Neuronal stem cell (in vitro differentiated cells): ENCODE results near the gene AGBL4.
A peak's percentile ranks its signal among the peaks of the same experiment; 100 is the strongest.
"Not testable (repeated sequence)": the region's sequence is repeated elsewhere in the genome, so short reads cannot be mapped to it uniquely, and the experiment has no call there.

Source experiments
- DNase-seq: peaks from one replicate; pipeline ENCODE4 v3.0.0-alpha.2; 2013; ENCODE audit warnings: low spot score
- H2AFZ ChIP-seq: one replicate; pipeline ENCODE4 v1.6.1; 2013; ENCODE audit warnings: mild to moderate bottlenecking, low read length, inconsistent platforms
- H2AK5ac ChIP-seq: 2 replicates; pipeline ENCODE4 v1.6.1; 2013; ENCODE audit warnings: low read depth, mild to moderate bottlenecking, inconsistent platforms, low read length, moderate library complexity, mixed read lengths
- H2BK120ac ChIP-seq: 2 replicates; pipeline ENCODE4 v1.6.1; 2013; ENCODE audit warnings: low read depth, mild to moderate bottlenecking, inconsistent platforms, low read length, moderate library complexity, mixed read lengths
- H2BK12ac ChIP-seq: one replicate; pipeline ENCODE4 v1.6.1; 2013; ENCODE audit warnings: low read length, inconsistent platforms
- H2BK15ac ChIP-seq: 2 replicates; pipeline ENCODE4 v1.6.1; 2013; ENCODE audit warnings: mild to moderate bottlenecking, low read length, inconsistent platforms, mixed read lengths
- H2BK5ac ChIP-seq: one replicate; pipeline ENCODE4 v1.6.1; 2013; ENCODE audit warnings: inconsistent platforms, mild to moderate bottlenecking, low read length, moderate library complexity
- H3K14ac ChIP-seq: one replicate; pipeline ENCODE4 v1.6.1; 2013; ENCODE audit warnings: low read length, inconsistent platforms
- H3K18ac ChIP-seq: 2 replicates; pipeline ENCODE4 v1.6.1; 2013; ENCODE audit warnings: low read length, inconsistent platforms
- H3K23ac ChIP-seq: 2 replicates; pipeline ENCODE4 v1.6.1; 2013; ENCODE audit warnings: low read depth, mild to moderate bottlenecking, mixed read lengths, low read length, inconsistent platforms; ENCODE audit not compliant: poor library complexity
- H3K27ac ChIP-seq: replicated peaks from 3 replicates; pipeline ENCODE4 v1.5.1; 2013; ENCODE audit warnings: low read length, inconsistent platforms
- H3K27me3 ChIP-seq, 3 experiments: 2 replicates each; pipeline ENCODE4 v1.6.1; 2013; ENCODE audit warnings: low read length in 3 of 3, mild to moderate bottlenecking in 2 of 3, inconsistent platforms in 1 of 3, low read depth in 1 of 3, mixed read lengths in 1 of 3, moderate library complexity in 1 of 3; ENCODE audit not compliant: control insufficient read depth in 3 of 3, insufficient read depth in 3 of 3
- H3K36me3 ChIP-seq, 2 donors: replicated peaks in 1 of 2; 2 replicates each; pipeline ENCODE4 v1.6.1; 2013; ENCODE audit warnings: low read length in 2 of 2; ENCODE audit not compliant: control insufficient read depth in 2 of 2, insufficient read depth in 2 of 2
- H3K4ac ChIP-seq: 2 replicates; pipeline ENCODE4 v1.6.1; 2013; ENCODE audit warnings: inconsistent platforms, mild to moderate bottlenecking, low read length, moderate library complexity
- H3K4me1 ChIP-seq, 2 donors: 1 replicate in 1 of 2; 2 replicates in 1 of 2; pipeline ENCODE4 v1.6.1; 2013; ENCODE audit warnings: low read length in 2 of 2, low read depth in 1 of 2; ENCODE audit not compliant: control insufficient read depth in 2 of 2, insufficient read depth in 1 of 2
- H3K4me2 ChIP-seq: one replicate; pipeline ENCODE4 v1.6.1; 2013; ENCODE audit warnings: mild to moderate bottlenecking, low read length, inconsistent platforms; ENCODE audit not compliant: insufficient read depth, poor library complexity, severe bottlenecking
- H3K4me3 ChIP-seq, 2 donors: 2 replicates each; pipeline ENCODE4 v1.5.1; 2013; ENCODE audit warnings: low read length in 2 of 2, mild to moderate bottlenecking in 2 of 2, inconsistent platforms in 1 of 2, moderate library complexity in 1 of 2
- H3K79me1 ChIP-seq: one replicate; pipeline ENCODE4 v1.6.1; 2013; ENCODE audit warnings: low read depth, mild to moderate bottlenecking, inconsistent platforms, low read length, moderate library complexity
- H3K9ac ChIP-seq: one replicate; pipeline ENCODE4 v1.6.1; 2013; ENCODE audit warnings: mild to moderate bottlenecking, low read depth, low read length, inconsistent platforms; ENCODE audit not compliant: poor library complexity
- H3K9me3 ChIP-seq, 2 donors: replicated peaks in 1 of 2; 2 replicates each; pipeline versions ENCODE3 to v1.6.1; 2013; ENCODE audit warnings: low read length in 2 of 2, mild to moderate bottlenecking in 2 of 2, inconsistent platforms in 1 of 2, low read depth in 1 of 2, mixed read lengths in 1 of 2, moderate library complexity in 1 of 2; ENCODE audit not compliant: control insufficient read depth in 2 of 2, insufficient read depth in 1 of 2
- H4K8ac ChIP-seq: one replicate; pipeline ENCODE4 v1.6.1; 2013; ENCODE audit warnings: low read depth, mild to moderate bottlenecking, inconsistent platforms, low read length, moderate library complexity
- H4K91ac ChIP-seq: one replicate; pipeline ENCODE4 v1.6.1; 2013; ENCODE audit warnings: low read length, low read depth, mild to moderate bottlenecking, inconsistent platforms; ENCODE audit not compliant: poor library complexity
- WGBS, 2 donors: extraction: QIAGEN DNeasy Blood & Tissue Kit; methylation state at CpG; one replicate each; pipeline ENCODE4 v1.1.7; 2013; ENCODE audit warnings: missing lambda C conversion rate in 2 of 2, mixed read lengths in 1 of 2; ENCODE audit not compliant: insufficient read length in 2 of 2, insufficient replicate concordance in 1 of 2; ENCODE audit errors: extremely low coverage in 2 of 2; 5-methylcytosine and 5-hydroxymethylcytosine counted together

Gene AGBL4

DNA sequence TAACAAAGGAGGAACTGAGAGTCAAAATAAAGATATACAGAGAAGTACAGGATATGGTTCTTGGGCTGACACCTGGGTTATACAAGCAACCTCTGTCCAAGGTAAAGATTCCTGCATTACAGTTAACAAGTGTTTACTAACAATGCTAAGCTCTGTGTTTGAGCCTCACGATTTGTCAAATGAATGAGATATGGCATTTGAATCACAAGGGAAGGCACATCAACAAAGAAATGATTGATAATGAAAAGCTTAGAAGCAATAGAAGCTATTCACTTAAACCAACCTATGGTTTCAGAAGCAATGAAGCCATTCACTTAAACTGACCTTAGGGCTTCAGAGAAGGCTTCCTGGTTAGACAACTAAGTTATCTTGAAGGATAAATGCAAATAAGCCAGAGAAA, 199.5 kb downstream of the AGBL4 start:
- H3K27me3 ChIP-seq = no peaks in the 10 kb centered on the region
- no peak overlapping the region for H3K27ac ChIP-seq
- no peak overlapping the region for H2BK12ac ChIP-seq
- H3K4me1 ChIP-seq = no peaks in the 10 kb centered on the region
- no peak overlapping the region for H3K4me3 ChIP-seq
- WGBS, 2 donors = no CpG with 5 or more reads among the region's 1 CpG
- no peak overlapping the region for H3K14ac ChIP-seq
- no peak for DNase-seq
- H3K9ac ChIP-seq = no peak overlapping the region
- no peak overlapping the region for H2BK15ac ChIP-seq
- no peak overlapping the region for H2AK5ac ChIP-seq
- no peak overlapping the region for H2BK120ac ChIP-seq
- H3K4ac ChIP-seq = no peak overlapping the region
- peaks cover 0 to 2% of the 10 kb centered on the region in 2 donors for H3K9me3 ChIP-seq
- no peak overlapping the region for H3K23ac ChIP-seq
- H2BK5ac ChIP-seq = no peak overlapping the region
- no peak overlapping the region for H3K4me2 ChIP-seq
- no peak overlapping the region for H3K18ac ChIP-seq
- no peaks in the 10 kb centered on the region for H3K79me1 ChIP-seq
- H4K91ac ChIP-seq = no peak overlapping the region
- no peak overlapping the region for H2AFZ ChIP-seq
- H3K36me3 ChIP-seq = no peaks in the 10 kb centered on the region
- H4K8ac ChIP-seq = no peak overlapping the region

DNA sequence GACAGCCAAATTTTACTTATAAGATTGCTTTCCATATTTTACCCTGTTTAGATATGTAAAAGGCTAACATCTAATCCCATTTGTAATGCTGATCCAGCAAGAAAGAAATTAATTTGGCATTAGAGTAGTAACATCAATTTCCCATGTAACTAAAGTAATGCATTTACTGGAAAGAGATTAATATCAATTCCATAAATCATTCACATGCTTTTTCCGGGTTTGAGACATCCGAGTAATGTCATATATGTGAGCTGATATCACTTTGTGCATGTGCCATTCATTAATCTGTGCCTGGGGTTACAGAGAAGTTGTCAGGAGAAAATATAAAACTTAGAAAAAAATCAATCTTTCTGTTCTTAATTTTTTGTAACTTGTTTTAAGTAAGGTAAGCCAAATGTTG, 206.1 kb downstream of the AGBL4 start:
- Histone ChIP-seq H2BK12ac (no peak overlapping the region), H3K23ac (no peak overlapping the region), H2BK5ac (no peak overlapping the region), H2BK120ac (no peak overlapping the region), H3K79me1 (no peaks in the 10 kb centered on the region), H2BK15ac (no peak overlapping the region), H3K9me3 (peaks cover 0 to 2% of the 10 kb centered on the region in 2 donors), H3K18ac (no peak overlapping the region), H4K8ac (no peak overlapping the region), H3K4me1 (no peaks in the 10 kb centered on the region), H3K14ac (no peak overlapping the region), H3K9ac (no peak overlapping the region), H4K91ac (no peak overlapping the region), H3K27me3 (no peaks in the 10 kb centered on the region), H3K4me2 (no peak overlapping the region), H2AFZ (no peak overlapping the region), H3K27ac (no peak overlapping the region), H2AK5ac (no peak overlapping the region), H3K4me3 (no peak overlapping the region), H3K36me3 (no peaks in the 10 kb centered on the region), H3K4ac (no peak overlapping the region)
- no CpG with 5 or more reads among the region's 2 CpGs for WGBS, 2 donors
- no peak for DNase-seq

DNA sequence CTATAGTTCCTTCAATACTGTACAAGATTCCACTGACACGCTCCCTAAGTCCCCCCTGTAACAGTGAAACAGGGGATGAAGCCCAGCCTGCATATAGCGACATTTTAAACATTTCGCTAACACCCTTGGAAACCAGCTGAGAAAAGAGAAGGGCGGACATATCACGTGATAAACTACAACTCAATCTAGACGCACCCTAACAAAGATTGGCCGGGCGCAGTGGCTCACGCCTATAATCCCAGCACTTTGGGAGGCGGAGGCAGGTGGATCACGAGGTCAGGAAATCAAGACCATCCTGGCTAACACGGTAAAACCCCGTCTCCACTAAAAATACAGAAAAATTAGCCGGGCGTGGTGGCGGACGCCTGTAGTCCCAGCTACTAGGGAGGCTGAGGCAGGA, 236.7 kb downstream of the AGBL4 start:
- not testable (repeated sequence) for H3K27ac ChIP-seq, H2BK12ac ChIP-seq, H2BK5ac ChIP-seq, H2BK15ac ChIP-seq, H3K9ac ChIP-seq, H4K91ac ChIP-seq, H3K27me3 ChIP-seq, H4K8ac ChIP-seq, H3K9me3 ChIP-seq, H3K23ac ChIP-seq, DNase-seq, H3K79me1 ChIP-seq, H2AFZ ChIP-seq, H3K4me1 ChIP-seq, H3K18ac ChIP-seq, H3K4me2 ChIP-seq, H2BK120ac ChIP-seq, H3K36me3 ChIP-seq, H2AK5ac ChIP-seq, H3K4me3 ChIP-seq, H3K14ac ChIP-seq, H3K4ac ChIP-seq
- WGBS, 2 donors = no CpG with 5 or more reads among the region's 17 CpGs

DNA sequence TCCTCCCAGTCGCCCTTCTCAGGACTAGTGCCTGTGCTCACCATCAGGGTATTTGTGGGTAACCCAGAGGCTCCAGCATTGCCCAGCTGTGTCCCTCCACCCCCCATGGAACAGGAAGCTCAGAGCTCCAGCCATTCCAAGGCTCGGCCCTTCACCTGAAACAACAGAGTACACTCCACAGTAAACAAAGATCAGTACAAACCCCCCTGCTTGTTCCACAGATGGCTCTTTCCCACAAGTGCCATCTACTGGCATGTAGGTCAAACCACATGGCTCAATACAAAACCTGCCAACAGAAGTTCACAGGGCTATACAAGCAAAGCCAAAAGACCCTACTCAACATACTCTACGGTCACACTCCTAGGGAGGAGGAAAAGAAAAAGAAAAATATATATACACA, 258.7 kb downstream of the AGBL4 start:
- H3K9me3 ChIP-seq = peaks cover 0 to 9% of the 10 kb centered on the region in 2 donors
- no peak overlapping the region for H3K9ac ChIP-seq
- peak overlapping the region; percentile 45 for H2AFZ ChIP-seq
- no peak overlapping the region for H3K27ac ChIP-seq
- H3K4ac ChIP-seq = no peak overlapping the region
- no peaks in the 10 kb centered on the region for H3K79me1 ChIP-seq
- no peak overlapping the region for H4K91ac ChIP-seq
- H2BK120ac ChIP-seq = no peak overlapping the region
- DNase-seq = no peak
- no peak overlapping the region for H2BK15ac ChIP-seq
- no peak overlapping the region for H2BK12ac ChIP-seq
- H3K36me3 ChIP-seq = no peaks in the 10 kb centered on the region
- H3K4me2 ChIP-seq = no peak overlapping the region
- no peaks in the 10 kb centered on the region for H3K4me1 ChIP-seq
- H2BK5ac ChIP-seq = no peak overlapping the region
- no peaks in the 10 kb centered on the region for H3K27me3 ChIP-seq
- no peak overlapping the region for H3K18ac ChIP-seq
- no peak overlapping the region for H3K14ac ChIP-seq
- no peak overlapping the region for H3K23ac ChIP-seq
- H2AK5ac ChIP-seq = no peak overlapping the region
- H4K8ac ChIP-seq = no peak overlapping the region
- no peak overlapping the region for H3K4me3 ChIP-seq
- no CpG with 5 or more reads among the region's 3 CpGs for WGBS, 2 donors
